GM21619 (cell line): ENCODE data around the gene PNMA6E.

Experiments used
- ATAC-seq: cut with Tn5 transposase; IDR thresholded peaks from one replicate; pipeline ENCODE4 v1.9.1; 2021; ENCODE audit not compliant: unreplicated experiment

PNMA6E gene

GRCh38 chrX:153438532-153438931 is 37.4 kb upstream of the PNMA6E start:
- no peak for ATAC-seq

GRCh38 chrX:153435845-153436244 is 34.7 kb upstream of the PNMA6E start:
- no peak for ATAC-seq

- no peak for ATAC-seq
Measured at GRCh38 chrX:153434801-153435200, 33.7 kb upstream of the PNMA6E start.

GRCh38 chrX:153433781-153434285 is 32.7 kb upstream of the PNMA6E start:
- no peak for ATAC-seq

GRCh38 chrX:153433161-153433680 is 32.1 kb upstream of the PNMA6E start:
- ATAC-seq, result no peak

- ATAC-seq, result no peak
Measured at GRCh38 chrX:153430796-153431195, 29.6 kb upstream of the PNMA6E start.

- no peak for ATAC-seq
Measured at GRCh38 chrX:153426204-153426603, 25.1 kb upstream of the PNMA6E start.

- ATAC-seq, result no peak
Measured at GRCh38 chrX:153423652-153424051, 22.5 kb upstream of the PNMA6E start.

- ATAC-seq, result no peak
Measured at GRCh38 chrX:153421856-153422255, 20.7 kb upstream of the PNMA6E start.

- no peak for ATAC-seq
Measured at GRCh38 chrX:153420851-153421599, 19.9 kb upstream of the PNMA6E start.

- ATAC-seq, result no peak
Measured at GRCh38 chrX:153417637-153418036, 16.5 kb upstream of the PNMA6E start.

- ATAC-seq, result no peak
Measured at GRCh38 chrX:153416781-153417450, 15.8 kb upstream of the PNMA6E start.

- ATAC-seq, result no peak
Measured at GRCh38 chrX:153414856-153415510, 13.8 kb upstream of the PNMA6E start.

GRCh38 chrX:153413731-153414130 is 12.6 kb upstream of the PNMA6E start:
- no peak for ATAC-seq

- ATAC-seq, result no peak
Measured at GRCh38 chrX:153412746-153413720, 11.9 kb upstream of the PNMA6E start.

GRCh38 chrX:153411988-153412574 is 10.9 kb upstream of the PNMA6E start:
- no peak for ATAC-seq

- ATAC-seq, result peak; percentile 71
Measured at GRCh38 chrX:153411255-153411987, 10.3 kb upstream of the PNMA6E start, which contains the start of gene ZFP92. TSS of gene ZFP92 (plus strand) at chrX:153411472. CDS start at chrX:153418323, 6,851 bp downstream.

GRCh38 chrX:153410888-153411254 is 9.7 kb upstream of the PNMA6E start:
- no peak for ATAC-seq

- no peak for ATAC-seq
Measured at GRCh38 chrX:153410373-153410772, 9.2 kb upstream of the PNMA6E start.
